ENCODE measurements around the gene SERPINE3.

SERPINE3 gene

DNA sequence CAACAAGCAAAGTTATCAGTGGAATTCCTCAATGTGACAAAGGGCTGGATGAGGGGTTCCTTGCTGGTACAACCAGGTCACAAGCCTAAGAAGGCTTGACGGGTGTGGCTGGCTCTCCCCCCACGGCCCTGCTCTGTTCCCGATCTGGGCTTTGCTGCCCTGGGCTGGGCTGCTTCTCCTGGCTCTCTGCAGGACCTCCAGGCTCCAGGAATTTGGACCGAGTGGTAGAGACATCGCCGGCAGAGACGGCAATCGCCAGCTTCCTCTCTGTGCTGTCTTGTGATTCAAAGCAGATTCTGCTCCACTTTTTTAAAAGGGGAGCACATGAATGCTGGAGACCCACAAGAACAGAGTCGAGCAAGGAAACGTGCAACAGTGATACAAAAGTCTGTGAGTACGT lies at the start of gene SERPINE3:
SERPINE3 (plus strand) TSS at position 338 of the 400 bp plus-strand sequence. CDS start 1,401 bp downstream, outside the sequence.
- DNase-seq = no peak

DNA sequence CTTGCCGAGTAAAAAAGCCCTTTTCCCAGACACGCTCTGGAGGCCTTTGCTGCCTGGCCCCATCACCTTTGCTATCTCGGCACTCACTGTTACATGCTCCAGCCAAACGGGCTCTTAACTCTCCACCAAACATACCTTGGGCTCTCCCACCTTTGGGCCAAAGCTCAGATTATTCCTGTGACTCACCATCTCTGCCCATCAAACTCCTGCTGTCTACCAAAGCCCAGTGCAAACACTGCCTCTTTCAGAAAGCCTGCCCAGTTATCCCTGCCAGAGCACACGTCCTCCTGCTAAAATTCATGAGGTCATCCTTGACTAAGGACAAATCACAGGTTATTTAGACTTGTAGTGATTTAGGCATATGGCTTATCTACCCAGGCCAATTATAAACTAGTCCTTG lies 48.1 kb upstream of the SERPINE3 start:
- no peak for DNase-seq

DNA sequence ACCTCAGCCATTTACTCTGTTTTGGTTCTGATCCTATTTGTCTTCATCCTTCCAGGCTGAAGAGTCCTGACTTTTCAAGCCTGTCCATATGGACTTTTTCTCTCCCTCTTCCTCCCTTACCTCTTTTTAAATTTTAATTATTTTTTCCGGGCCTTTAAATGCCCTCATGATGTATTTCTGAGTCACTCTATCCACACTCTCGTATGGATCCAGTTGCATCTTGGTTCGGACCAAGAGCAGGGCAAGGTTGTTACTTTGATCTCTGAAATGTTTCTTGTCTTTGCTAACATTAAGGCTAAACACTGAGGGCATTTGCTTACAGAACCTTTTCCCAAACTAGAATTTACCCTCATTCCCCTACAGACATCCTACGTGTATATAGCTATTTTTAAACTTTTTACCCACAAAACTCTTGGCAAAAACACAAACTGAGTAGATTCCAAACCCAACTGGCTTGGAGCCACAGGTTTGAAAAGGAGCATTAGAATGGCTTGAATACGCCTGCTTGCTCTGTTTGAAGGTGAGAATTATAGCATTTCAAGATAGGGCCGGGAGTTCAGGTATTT lies 47.4 kb upstream of the SERPINE3 start:
- no peak for DNase-seq

DNA sequence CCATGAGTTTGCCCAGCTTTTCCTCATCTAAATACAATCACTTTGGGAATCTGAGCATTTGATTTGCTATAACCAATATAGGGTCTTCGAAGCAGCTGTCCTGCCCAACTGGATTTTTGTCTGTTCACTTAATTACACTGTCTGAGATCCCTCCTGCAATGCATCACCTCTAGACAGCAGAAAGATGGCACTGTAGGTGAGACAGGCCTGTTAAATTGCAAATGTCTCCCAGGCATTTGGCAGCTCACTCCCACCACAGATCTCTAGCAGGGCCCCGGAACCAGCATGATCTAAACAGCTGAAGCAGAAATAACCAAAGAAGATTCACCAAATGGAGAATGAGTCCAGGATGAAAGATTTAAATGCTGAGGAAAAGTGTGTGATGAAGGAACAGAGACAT lies 41.9 kb upstream of the SERPINE3 start:
- no peak for DNase-seq

DNA sequence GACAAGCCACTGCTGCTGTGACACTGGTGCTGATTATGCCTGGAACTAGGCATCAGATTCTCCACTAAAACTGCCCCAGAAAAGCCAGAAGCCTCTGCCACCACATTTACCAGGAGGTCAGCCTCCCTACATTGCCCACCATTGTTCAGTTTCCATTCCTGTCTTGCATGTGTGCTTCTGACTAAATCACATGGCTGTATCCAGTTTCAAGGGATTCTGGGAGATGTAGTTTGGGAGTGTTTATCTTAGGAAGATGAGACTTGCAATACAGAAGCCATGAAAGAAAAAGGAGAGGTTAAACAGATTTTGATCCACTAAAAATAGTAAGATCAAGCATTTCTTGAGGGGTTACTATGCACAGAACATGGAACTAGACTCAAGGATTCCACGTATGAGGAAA lies 40.7 kb upstream of the SERPINE3 start:
- DNase-seq = no peak

DNA sequence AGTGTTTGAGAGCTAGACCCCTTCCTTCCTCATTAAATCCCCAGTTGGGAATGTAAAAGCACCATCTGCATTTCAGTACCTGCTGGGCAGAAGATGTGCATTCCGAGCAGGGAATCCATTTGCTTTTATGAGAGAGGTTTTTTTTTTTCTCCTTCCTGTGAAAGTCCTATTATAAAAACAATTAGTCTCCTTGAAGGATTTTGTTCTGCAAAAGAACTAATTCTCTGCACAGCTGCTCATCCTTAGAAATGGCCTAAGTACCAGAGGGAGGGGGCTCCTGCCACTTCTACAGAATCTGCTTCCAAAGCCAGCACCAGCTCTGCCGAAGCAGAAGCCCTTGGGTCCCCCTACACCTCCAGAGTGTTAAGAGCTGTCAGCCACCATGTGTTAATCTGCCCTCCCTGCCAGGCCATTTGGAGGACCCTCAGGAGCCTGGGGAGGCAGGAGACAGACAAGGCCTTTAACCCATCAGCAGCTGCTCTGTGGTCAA lies 36.4 kb upstream of the SERPINE3 start:
- no peak for DNase-seq

DNA sequence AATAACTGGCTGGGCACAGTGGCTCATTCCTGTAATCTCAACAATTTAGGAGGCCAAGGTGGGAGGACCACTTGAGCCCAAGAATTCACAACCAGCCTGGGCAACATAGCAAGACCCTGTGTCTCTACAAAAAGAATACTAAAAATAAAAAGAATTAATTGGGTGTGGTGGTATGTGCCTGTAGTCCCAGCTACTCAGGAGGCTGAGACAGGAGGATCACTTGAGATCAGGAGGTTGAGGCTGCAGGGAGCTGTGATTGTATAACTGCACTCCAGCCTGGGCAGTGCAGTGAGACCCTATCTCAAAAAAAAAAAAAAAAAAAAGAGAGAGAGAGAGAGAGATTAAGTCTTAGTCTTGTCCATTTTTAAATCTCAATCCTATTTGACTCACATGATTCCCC lies 35.6 kb upstream of the SERPINE3 start:
- no peak for DNase-seq

DNA sequence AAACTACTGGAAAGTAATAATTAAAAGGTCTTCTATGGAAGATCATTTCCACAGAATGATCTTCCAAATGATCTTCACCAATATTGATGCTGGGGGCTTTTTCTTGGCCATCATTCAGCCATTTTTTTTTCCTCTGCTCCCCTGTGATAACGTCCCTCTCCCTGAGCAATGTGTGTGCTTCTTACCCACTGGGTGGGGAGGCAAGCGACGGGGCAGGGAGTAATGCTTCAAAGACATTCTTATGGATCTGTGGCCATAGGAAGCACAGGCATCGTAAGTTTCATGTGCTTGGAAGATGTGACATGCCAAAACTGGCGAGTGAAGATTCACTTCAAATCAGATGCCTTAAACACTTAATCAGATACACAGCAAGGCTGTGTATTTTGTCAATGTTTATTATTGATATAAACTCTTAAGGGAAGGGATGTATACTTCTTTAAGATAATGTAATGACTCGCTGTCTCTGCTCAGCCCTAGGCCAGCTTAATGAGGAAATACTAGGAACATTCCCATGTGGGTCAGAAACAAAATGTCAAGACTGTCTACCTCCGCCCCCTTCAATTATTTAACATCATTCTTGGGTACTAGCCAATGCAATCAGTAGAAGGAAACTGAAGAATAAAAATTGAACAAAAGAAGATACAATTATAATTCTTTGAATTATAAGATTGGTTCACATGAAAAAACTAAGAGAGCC lies 34.1 kb upstream of the SERPINE3 start:
- peak; percentile 36 to 54 (median 51) for DNase-seq

DNA sequence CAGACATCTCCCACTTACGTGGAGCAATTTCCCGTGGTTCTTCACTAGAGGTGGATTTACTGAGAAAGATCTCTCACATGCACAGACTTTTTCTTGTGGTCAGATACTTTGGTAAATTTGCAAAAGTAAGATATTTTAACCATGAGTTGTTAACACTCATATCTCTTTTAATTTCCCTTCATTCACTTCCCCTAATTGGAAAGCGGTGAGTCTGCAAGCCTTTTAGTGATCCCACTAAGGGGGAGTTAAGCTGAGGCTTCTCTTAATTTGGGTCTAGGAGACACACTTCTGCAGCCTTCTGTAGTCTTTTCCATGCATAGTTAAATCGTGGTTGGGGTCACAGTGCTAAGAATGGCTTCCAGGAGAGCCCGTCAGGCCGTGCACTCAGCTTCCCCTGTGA lies 30.7 kb upstream of the SERPINE3 start:
- no peak for DNase-seq

DNA sequence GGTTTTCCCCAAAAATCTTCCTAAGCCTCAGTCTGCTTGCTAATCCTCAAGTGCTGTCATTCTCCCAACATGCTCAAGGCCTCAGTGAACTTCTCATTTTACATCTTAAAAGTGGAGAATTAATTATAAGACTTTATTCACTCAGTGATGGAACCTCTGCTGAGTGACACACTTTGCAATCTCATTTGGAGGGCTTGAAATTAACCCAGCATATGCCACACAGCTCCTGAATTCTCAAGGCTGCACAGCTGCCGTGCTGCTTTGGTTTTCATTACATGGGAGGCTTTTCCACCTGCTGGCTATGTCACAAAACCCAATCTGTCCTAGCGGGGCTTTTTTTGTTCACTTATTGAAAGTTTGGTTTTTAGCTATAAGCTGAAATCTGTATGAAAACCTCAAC lies 28.3 kb upstream of the SERPINE3 start:
- no peak for DNase-seq

DNA sequence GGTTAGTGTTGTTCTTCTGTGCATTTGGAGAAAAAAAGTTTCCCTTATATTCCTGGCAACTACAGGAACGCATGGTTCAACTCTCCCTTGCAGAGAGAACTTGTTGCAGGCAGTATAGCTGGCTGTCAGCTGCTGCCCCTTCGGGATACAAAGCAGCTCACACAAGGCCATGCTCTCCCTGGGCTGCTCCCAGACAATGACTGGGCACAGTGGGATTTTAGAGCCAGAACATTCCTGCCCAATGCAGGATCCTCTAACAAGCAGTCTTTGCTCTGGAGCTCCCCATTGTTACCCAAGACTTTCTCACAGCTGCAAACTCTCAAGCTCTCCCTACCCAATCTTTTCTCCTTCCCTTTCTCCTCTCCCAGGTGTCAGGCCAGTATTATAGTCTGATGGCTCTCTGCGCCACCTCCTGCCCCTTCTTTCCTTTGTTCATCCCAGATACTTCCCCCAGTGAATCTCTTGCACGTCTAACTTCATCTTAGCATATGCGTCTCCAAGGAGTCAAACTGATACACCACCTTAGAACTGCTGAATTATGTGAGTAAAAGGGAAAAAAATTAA lies 27.5 kb upstream of the SERPINE3 start:
- no peak for DNase-seq

DNA sequence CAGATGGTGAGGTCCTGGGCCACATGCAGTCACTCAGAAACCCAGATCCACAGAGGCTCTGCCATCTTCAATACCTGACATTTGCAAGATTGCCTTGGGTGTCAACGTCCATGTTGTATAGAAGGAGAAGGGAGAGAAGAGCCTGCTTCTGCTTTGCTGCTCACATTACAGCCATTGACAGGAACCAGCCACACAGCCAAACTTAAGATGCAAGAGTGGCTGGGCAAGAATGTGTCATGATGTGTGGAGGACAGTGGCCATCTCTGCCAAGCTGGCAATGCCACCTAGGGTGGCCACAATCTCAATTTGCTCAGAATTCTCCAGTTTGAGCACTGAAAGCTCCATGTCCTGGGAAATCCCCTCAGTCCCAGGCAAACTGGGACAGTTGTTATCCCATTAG lies 25.9 kb upstream of the SERPINE3 start:
- no peak for DNase-seq

DNA sequence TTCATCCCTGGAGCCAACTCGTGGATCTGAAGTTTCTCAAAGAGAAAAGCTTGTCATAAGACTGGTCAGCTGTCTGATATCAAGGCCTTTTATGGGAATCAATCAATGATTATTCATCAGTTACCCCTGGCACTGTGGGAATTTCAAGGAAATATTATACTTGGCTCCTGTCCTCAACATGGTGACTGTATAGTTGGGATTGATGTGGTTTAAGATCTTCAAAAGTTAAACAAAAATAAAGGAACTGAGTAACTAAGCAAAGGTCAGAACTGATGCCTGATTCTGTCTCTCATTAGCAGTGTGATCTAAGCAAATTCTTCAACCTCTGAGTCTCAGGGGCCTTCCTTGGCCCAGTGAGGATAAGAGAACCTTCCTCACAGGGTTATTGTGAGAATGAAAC lies 22.2 kb upstream of the SERPINE3 start:
- DNase-seq = no peak

DNA sequence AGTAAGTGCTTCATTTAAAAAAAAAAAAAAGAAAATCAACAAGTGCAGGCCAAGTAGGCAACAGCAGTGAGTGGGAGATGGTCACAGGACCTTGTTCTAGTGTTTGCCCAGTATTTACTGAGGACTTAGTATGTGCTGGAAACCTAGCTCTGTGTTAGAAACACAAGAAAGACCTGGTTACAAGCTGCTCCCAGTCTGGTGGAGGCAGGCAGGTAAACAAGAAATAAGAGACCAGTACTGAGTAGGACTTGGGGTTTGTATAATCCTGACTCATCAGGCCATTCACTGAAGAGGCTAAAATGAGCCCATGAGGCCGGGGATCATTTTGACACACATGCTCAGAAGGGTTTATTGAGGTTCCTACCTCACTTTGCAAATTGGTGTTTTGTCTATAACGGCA lies 21.5 kb upstream of the SERPINE3 start:
- no peak for DNase-seq

DNA sequence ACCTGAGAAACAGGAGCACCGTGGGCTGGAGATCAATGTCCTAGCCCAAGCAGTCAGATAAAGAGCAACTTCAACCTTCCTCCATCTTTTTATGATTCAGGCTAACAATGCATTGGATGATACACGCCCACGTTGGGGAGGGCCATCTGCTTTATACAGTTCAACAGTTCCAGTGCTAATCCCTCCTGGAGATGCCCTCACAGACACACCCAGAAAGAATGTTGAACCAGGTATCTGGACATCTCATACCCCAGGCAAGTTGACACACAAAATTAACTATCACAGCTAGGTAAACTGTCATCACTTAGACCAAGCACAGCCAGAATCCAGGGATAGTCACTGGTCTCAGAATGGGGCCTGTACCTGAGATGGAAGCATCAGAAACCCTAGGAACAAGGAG lies 20.6 kb upstream of the SERPINE3 start:
- DNase-seq = no peak

DNA sequence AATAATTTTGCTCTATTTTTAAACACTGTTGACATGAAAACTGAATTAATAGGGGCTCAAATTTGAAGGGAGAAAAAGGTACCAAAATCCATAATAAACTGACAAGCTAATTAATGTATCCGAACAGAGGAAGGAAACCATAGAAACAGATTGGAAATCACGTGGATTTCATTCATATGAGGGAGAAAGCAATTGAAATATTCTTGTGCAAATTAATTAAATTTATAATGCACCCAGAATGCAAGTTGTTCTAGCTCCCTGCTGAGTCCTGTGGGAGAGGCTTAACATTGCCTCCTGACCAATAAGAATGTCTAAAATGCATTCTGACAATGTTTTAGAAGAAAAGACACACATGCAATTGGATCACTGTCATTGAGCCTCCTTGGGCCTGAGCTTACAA lies 17.7 kb upstream of the SERPINE3 start:
- DNase-seq = no peak

DNA sequence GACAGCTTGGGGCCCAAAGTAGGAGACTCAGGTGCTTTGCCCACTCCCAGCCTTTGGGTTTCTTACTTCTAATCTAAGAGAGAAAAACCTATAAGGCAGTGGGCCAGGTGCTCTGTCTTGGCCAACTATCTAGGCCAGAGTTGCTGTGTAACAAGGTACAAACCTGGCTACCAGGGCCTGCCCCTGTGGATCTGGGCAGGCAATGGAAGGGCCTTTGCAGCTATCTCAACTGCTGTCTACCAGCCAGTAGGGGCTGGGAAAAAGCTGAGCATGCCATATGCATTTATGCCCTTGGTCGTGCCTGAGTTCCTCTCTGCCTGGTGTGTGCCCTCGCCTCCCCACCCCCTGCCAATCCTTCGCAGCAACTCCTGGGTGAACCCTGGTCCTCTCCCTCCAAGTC lies 16.7 kb upstream of the SERPINE3 start:
- no peak for DNase-seq

DNA sequence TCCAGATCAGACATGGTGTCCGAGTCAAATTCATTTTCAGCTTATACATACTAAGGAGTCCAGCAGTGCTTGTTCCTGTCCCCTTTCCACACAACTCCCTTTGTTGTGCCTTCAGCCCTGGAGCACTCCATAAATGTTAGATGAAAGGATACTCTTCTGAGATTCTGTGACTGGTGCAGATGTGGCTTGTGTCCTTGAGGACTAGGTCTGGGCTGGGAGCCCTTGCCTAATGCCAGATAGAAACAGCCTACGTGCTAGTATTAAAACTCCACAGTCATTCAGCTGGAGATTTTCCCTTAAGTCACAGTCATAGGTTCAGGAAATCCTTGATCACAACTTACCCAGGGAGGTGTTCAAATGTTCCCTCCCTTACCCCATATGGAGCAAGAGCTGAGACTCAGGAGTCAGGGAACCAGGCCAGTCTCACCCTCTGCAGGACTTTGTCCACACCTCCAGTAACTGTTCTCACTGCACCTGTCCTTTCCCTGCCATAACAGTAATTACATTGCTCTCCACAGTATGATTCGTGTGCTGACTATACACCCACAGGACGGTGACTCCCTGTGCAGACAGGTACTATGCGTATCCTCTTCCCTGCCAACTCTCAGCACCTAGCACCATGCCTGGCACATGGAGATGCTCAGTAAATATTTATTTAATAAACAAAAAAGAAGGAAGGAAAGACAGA lies 15.5 kb upstream of the SERPINE3 start:
- no peak for DNase-seq

DNA sequence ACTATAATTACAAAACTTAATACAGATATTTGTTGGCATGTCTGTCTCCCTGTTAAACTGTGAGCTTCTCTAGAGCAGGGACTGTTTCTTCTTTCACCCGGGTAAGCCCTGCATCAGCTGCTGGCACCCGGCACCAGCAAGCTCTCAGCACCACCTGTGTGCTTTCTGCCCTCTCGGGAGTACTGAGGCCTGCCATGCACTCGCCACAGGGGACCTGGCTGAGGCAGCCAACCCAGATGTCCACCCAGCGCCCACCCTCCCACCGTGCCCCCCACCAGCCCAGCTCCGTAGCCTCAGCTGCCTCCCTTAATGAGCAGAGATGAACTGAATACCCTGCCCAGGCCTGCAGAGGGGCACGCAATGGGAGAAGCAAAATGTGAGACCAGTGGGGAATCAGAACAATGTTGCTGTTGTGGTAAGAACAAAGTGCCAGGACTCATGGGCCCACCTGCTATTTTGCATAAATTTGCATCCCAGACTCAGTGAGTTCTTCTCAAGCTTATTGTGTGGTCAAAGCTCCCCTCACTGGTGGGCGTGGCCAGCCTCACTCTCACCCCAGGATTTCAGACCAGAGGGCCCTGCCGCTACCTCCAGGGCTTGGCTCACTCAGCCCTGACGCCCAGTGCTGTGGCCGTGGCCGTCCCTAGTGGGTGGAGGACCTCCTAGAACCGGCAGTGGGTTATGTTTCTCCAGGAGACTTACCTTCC lies 14.6 kb upstream of the SERPINE3 start:
- DNase-seq = no peak

DNA sequence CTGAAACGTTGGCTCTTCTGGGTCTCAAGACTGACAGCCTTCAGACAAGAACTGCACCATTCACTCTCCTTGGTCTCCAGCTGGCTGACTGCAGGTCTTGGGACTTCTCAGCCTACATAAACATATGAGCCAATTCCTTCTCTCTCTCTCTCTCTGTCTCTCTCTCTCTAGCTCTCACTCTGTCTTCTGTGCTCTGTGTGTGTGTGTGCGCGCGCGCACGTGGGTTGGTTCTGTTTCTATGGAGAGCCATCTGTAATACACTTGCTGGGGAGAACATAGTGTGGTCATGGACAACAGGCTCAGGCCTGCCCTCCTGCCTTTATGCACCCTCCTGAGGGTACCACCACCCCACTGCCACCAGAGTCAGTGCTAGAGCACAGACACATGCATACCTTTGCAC lies 13.7 kb upstream of the SERPINE3 start:
- no peak for DNase-seq

DNA sequence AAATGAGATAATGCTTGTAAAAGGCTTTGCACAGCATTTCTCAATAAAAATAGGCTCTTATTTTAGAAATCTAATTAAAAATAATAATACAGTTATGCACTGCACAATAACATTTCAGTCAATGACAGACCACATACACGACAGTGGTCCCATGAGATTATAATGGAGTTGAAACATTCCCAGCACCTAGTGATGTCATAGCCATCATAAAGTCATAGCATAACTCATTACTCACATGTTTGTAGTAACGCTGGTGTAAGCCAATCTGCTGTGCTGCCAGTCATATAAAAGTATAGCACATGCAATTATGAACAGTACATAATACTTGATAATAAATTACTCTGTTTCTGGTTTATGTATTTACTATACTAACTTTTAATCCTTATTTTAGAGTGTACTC lies 12.7 kb upstream of the SERPINE3 start:
- peak in 1 of 3 donors; percentile 10 for DNase-seq

DNA sequence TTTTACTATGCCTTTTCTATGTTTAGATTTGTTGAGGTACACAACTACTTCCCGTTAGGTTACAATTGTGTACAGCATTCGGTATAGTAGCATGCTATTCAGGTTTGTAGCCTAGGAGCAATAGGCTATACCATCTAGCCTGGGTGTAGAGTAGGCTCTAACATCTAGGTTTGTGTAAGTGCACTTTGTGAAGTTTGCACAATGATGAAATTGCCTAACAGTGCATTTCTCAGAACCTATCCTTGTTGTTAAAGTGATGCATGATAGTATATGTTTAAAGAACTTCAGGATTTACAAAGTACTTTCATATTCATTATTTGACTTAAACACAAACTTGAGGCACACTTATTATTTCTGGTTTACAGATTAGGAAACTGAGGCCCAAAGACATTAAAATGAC lies 11.5 kb upstream of the SERPINE3 start:
- no peak for DNase-seq

DNA sequence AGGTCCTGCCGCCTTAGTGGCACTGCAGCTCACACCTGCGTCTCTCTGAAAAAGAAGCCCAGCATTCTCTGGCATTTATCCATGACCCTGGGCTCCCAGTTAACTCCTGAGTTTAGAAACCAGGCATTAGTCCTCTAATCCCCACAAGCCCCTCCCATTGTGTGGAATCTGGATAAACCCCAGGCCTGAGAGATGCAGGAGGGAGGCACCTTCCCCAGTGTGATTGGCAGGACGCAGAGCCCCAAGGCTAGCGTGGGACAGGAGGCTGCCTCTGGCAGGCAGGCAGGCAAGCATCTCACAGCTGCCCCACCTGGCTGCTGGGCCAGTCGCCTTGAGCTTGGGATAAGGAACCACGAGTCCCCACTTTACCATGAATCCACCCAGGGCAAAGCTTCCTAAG lies 11.0 kb upstream of the SERPINE3 start:
- DNase-seq = no peak

All from suppressor macrophage treated with lipopolysaccharide for 1 hour (primary cell).